ENCODE measurements around the gene HEXIM1. TPM values are rescaled to one million over a fixed set of nuclear protein-coding genes. Genes with fewer than 3 reads are reported as not detected.

HEXIM1 gene
- total RNA-seq, 2 experiments from 2014 or later = 40.2 to 42.4 TPM

DNA sequence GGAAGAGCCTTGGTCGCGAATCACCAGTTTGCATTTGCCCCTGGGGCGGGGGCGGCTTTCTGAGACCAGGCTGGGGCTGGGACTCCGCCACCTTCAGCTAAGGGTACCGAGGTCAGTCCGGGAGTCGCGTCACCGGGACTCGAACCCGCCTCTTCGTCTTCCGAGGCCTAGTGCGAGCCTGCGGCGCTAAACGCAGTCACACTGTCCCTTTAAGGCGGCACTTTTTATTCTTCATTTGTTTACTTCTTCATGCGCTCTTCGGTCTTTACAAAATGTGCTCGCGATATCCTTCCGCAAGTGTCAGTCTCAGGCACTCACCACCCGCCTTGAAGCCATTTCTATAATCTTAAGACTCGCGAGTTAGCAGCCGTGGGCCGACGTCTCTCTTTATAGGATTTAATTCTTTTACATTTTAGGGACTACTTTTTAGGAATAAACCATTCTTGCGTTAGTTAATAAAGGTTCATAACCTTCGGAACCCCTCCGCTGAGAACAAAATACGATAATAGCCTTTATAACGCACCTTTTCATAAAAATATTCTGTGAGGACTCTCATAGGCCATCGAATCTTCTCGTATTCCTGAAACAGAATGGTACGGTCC, 593 bp upstream of the HEXIM1 start:
- Mint-ChIP-seq H3K9me3 (ENCODE audit: low read depth) (no peaks in the 10 kb centered on the region), H3K27ac (peak overlapping the region; percentile 100), H3K36me3 (peaks cover 12% of the 10 kb centered on the region), H3K27me3 (peaks cover 2% of the 10 kb centered on the region), H3K4me3 (peak overlapping the region; percentile 99), H3K4me1 (peaks cover 46% of the 10 kb centered on the region)
- ATAC-seq = peak; percentile 28
- CTCF ChIA-PET = interaction anchor here (0.6 to 24.7 kb wide), 10 partner anchors 12 to 454 kb away, joined by 3 to 583 read pairs (median 57); partner anchors contain the start of genes ACBD4, FMNL1, HEXIM2 and PLCD3
- peak; percentile 86 for DNase-seq

DNA sequence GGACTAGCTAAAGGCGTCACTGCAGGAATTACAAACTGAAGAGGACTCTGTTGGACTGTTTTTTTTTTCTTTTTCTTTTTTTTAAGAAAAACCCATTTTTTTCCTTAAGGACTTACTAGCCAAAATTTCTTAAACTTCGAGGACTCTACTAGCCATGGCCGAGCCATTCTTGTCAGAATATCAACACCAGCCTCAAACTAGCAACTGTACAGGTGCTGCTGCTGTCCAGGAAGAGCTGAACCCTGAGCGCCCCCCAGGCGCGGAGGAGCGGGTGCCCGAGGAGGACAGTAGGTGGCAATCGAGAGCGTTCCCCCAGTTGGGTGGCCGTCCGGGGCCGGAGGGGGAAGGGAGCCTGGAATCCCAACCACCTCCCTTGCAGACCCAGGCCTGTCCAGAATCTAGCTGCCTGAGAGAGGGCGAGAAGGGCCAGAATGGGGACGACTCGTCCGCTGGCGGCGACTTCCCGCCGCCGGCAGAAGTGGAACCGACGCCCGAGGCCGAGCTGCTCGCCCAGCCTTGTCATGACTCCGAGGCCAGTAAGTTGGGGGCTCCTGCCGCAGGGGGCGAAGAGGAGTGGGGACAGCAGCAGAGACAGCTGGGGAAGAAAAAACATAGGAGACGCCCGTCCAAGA, 878 bp downstream of the HEXIM1 start:
- Mint-ChIP-seq H3K4me1 (peaks cover 40% of the 10 kb centered on the region), H3K9me3 (ENCODE audit: low read depth) (no peaks in the 10 kb centered on the region), H3K27ac (peak overlapping the region; percentile 100), H3K4me3 (peak overlapping the region; percentile 99), H3K36me3 (peaks cover 12% of the 10 kb centered on the region), H3K27me3 (peaks cover 2% of the 10 kb centered on the region)
- ATAC-seq (peak; percentile 38), DNase-seq (peak; percentile 91)
- CTCF ChIA-PET = interaction anchor here (0.7 to 24.7 kb wide), 25 partner anchors 13 to 373 kb away, joined by 3 to 583 read pairs (median 6); partner anchors contain the start of genes ACBD4, FMNL1, HEXIM2 and MAP3K14

DNA sequence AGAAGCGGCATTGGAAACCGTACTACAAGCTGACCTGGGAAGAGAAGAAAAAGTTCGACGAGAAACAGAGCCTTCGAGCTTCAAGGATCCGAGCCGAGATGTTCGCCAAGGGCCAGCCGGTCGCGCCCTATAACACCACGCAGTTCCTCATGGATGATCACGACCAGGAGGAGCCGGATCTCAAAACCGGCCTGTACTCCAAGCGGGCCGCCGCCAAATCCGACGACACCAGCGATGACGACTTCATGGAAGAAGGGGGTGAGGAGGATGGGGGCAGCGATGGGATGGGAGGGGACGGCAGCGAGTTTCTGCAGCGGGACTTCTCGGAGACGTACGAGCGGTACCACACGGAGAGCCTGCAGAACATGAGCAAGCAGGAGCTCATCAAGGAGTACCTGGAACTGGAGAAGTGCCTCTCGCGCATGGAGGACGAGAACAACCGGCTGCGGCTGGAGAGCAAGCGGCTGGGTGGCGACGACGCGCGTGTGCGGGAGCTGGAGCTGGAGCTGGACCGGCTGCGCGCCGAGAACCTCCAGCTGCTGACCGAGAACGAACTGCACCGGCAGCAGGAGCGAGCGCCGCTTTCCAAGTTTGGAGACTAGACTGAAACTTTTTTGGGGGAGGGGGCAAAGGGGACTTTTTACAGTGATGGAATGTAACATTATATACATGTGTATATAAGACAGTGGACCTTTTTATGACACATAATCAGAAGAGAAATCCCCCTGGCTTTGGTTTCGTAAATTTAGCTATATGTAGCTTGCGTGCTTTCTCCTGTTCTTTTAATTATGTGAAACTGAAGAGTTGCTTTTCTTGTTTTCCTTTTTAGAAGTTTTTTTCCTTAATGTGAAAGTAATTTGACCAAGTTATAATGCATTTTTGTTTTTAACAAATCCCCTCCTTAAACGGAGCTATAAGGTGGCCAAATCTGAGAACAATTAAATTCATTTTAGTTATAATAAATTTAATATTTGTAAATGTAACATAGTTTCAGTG, 1.7 kb downstream of the HEXIM1 start:
- Mint-ChIP-seq H3K4me1 (peaks cover 38% of the 10 kb centered on the region), H3K36me3 (peaks cover 12% of the 10 kb centered on the region), H3K9me3 (ENCODE audit: low read depth) (no peaks in the 10 kb centered on the region), H3K4me3 (peak overlapping the region; percentile 99), H3K27me3 (peaks cover 2% of the 10 kb centered on the region), H3K27ac (peak overlapping the region; percentile 100)
- CTCF ChIA-PET = interaction anchor here (0.9 to 24.7 kb wide), 24 partner anchors 12 to 374 kb away, joined by 3 to 583 read pairs (median 6); partner anchors contain the start of genes ACBD4, FMNL1, HEXIM2 and MAP3K14
- DNase-seq (peak; percentile 68), ATAC-seq (peak; percentile 1)

DNA sequence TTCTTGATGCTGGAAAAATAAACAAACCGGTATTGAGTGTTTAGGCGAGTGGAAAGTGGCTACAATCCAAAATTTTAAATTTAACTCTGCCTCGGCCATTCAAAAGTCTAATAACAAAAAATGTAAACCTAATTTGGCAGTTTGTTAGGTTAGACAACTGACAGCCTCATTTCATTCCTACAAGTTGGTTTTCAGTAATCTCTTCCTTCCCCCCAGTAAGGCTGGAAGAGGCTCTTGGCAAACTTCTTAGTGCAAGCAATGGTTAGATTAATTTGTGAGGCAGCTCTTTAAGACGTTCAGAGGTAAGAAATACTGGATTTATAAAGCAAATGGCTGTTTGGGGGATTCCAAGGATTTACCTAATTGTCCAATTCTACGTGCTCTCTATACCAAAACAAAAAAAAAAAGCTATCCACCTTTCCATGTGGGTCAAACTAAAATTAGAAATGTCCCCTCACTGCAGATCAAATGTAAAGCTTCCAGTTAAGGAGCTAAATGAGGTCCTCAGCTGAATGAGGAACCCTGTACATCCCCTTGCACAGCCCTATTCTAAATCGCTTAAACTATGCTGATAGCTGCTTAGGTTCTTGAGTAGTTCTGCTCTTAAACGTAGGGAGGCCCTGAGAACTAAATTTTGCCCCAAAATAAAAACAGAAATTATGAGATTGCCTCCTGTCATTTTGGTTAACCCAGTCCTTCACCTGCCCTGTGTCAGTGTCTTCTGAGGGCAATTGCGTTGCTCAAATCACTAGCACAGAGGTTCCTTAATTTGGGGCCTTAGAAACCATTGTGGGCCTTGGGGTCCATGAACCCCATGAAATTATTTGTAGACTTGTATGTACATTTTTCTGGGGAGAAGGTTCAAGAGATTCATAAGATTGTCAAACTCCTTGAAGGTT, 2.9 kb downstream of the HEXIM1 start:
- CTCF ChIA-PET = interaction anchor here (0.7 to 24.7 kb wide), 20 partner anchors 10 to 1736 kb away, joined by 3 to 583 read pairs (median 7); partner anchors contain the start of genes ACBD4, FMNL1, HEXIM2 and NMT1
- H3K36me3 Mint-ChIP-seq = peaks cover 12% of the 10 kb centered on the region
- peak overlapping the region; percentile 99 for H3K4me3 Mint-ChIP-seq
- no peak for ATAC-seq
- H3K27ac Mint-ChIP-seq = peak overlapping the region; percentile 85
- peaks cover 2% of the 10 kb centered on the region for H3K27me3 Mint-ChIP-seq
- no peak for DNase-seq
- H3K4me1 Mint-ChIP-seq = peaks cover 37% of the 10 kb centered on the region
- no peaks in the 10 kb centered on the region for H3K9me3 Mint-ChIP-seq (ENCODE audit: low read depth)

DNA sequence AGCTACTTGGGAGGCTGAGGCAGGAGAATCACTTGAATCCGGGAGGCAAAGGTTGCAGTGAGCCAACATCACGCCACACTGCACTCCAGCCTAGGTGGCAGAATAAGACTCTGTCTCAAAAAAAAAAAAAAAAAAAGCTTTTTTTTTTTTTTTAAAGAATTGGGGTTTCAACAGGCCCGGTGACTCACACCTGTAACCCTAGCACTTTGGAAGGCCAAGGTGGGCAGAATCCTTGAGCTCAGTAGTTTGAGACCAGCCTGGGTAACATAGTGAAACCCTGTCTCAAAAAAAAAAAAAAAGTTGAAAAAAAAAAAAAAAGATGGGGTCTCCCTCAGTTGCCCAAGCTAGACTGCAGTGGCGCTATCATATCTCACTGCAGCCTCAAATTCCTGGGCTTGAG, 6.8 kb downstream of the HEXIM1 start:
- DNase-seq (no peak), ATAC-seq (no peak)
- Mint-ChIP-seq H3K36me3 (peaks cover 19% of the 10 kb centered on the region), H3K4me3 (no peak overlapping the region), H3K9me3 (ENCODE audit: low read depth) (no peaks in the 10 kb centered on the region), H3K27me3 (no peaks in the 10 kb centered on the region), H3K4me1 (peaks cover 44% of the 10 kb centered on the region), H3K27ac (no peak overlapping the region)
- CTCF ChIA-PET = interaction anchor here (0.6 to 24.7 kb wide), 6 partner anchors 9 to 381 kb away, joined by 3 to 583 read pairs (median 4); partner anchors contain the start of genes ACBD4 and PLCD3

DNA sequence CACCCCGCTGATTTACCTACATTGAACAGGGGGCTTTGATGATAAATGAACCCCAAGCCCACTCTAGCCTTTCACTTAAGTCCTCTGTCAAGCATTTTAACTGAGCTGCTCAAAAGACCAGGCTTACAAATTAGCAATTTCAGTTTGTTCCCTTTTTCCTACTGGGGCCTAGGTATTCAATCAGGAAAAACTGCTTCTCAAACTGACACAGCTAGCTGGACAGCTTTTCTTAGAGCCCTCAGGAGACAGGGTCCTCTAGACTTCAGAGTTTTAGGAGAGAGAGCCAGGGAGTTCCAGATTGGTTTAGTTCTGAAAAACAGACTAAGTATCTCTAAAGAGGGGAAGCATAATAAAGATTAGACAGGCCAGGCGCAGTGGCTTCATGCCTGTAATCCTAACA, 7.2 kb downstream of the HEXIM1 start:
- H3K4me3 Mint-ChIP-seq = no peak overlapping the region
- peaks cover 44% of the 10 kb centered on the region for H3K4me1 Mint-ChIP-seq
- peaks cover 15% of the 10 kb centered on the region for H3K36me3 Mint-ChIP-seq
- no peaks in the 10 kb centered on the region for H3K9me3 Mint-ChIP-seq (ENCODE audit: low read depth)
- no peak overlapping the region for H3K27ac Mint-ChIP-seq
- H3K27me3 Mint-ChIP-seq = no peaks in the 10 kb centered on the region
- CTCF ChIA-PET = interaction anchor here (0.6 to 24.7 kb wide), 4 partner anchors 9 to 381 kb away, joined by 3 to 583 read pairs (median 72); partner anchors contain the start of genes ACBD4 and PLCD3
- ATAC-seq (no peak), DNase-seq (no peak)

DNA sequence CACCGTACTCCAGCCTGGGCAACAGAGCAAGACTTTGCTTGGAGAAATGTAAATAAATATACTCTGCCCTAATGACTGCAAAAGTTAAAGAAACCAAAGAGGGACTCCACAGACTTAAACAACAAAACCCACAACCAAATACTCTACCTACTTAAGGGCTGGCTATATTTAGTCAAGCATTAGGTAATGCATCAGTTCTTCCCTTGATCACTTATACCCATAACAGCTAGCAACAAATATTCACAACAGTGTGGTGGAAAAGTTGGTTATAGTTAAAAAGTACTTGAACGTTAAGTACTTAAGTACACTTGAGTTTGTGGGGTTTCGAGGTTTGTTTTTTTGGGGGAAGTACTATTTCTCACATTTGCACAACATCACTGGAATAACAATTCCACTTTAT, 8.0 kb downstream of the HEXIM1 start:
- Mint-ChIP-seq H3K27ac (peak overlapping the region; percentile 12), H3K9me3 (ENCODE audit: low read depth) (no peaks in the 10 kb centered on the region), H3K27me3 (no peaks in the 10 kb centered on the region), H3K4me3 (no peak overlapping the region), H3K4me1 (peaks cover 36% of the 10 kb centered on the region), H3K36me3 (peaks cover 15% of the 10 kb centered on the region)
- DNase-seq (no peak), ATAC-seq (no peak)
- CTCF ChIA-PET = interaction anchor here (1.8 to 24.7 kb wide), 3 partner anchors 6 to 42 kb away, joined by 7 to 583 read pairs (median 245); partner anchors contain the start of genes ACBD4, HEXIM1 and PLCD3

DNA sequence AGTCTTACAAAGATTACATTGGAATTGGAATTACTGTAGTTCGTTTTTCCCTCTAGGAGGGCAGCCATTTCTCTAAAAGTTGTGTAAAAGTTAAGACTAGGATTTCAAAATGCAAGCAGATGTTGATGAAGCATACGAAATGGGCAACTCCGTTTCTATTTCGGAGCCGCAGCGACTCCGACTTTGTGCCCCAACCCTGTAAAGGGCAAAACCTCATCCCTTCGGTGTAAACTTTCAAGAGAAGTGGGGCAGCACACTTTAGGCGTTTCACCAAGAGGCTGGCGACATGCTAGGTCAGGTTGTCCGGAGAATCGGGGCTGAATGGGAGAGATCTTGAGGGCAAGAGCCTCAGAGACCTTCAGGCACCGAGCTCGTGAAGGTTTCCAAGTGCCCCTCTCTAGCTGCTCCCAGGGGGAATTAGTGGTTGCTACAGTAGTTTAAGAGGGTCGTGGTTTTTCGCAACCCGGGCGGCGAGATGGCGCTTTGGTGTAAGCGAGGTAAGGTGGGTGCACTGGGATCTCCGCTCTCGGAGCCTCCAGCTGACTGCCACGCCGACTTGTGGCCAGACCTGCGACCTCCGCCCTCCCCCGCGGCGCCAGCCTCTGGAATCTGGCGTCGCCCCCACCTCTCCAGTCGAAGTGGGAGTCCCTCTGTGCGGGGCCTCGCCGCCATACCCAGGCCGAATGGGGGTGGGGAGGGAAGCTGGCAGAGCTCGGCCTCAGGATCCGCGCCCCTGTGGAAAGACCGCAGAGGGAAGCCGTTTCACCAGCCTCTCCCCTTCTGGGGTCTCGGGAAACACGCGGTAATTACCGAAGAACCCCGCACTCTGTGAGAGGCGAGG, 12.4 kb downstream of the HEXIM1 start:
- Mint-ChIP-seq H3K4me1 (peaks cover 44% of the 10 kb centered on the region), H3K4me3 (peak overlapping the region; percentile 98), H3K27ac (peak overlapping the region; percentile 99), H3K9me3 (ENCODE audit: low read depth) (no peaks in the 10 kb centered on the region), H3K27me3 (no peaks in the 10 kb centered on the region), H3K36me3 (peaks cover 15% of the 10 kb centered on the region)
- DNase-seq (peak; percentile 70), ATAC-seq (peak; percentile 17)
- CTCF ChIA-PET = interaction anchor here (0.8 to 24.7 kb wide), 16 partner anchors 10 to 154 kb away, joined by 3 to 583 read pairs (median 3); partner anchors contain the start of genes ACBD4, HEXIM1 and PLCD3

DNA sequence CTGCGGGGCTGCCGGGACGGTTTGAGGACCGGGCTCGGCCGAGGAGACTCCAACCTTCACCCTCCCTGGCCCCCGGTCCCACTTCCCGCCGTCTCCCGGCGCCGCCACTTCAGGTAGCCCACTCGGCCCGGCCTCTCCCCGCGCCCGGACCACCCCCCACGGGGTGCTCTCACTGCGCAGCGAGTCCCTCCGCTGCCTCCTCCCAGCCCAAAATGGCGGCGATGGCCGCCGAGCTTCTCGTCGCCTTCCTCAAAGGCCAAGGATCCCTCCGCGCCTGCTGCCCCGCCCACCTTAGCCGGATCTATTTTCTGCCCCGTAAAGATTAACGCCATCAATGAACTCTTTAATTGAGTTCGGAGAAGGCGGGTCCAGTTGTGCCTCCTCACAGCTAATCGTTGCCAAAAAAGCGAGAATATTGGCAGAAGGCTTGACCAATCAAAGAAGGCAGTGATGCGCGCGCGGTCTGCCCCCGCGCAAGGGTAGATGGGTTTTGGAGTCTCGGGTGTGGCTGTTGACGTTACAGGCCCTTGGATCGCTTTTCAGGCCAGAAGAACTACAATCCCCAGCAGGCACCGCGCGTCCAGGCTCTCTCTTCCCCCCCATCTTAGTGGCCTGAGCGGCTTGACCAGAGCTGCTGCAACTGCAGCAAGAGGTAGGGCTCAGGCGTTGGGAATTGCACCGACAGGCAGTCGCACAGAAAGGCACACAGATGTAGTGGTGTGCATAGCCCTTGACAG, 13.2 kb downstream of the HEXIM1 start, which contains the start of gene HEXIM2:
TSS of gene HEXIM2 (plus strand) at position 588 of the 737 bp plus-strand sequence. CDS start 919 bp downstream, outside the sequence.
- CTCF ChIA-PET = interaction anchor here (0.7 to 24.7 kb wide), 17 partner anchors 11 to 153 kb away, joined by 3 to 583 read pairs (median 3); partner anchors contain the start of genes ACBD4, HEXIM1 and PLCD3
- no peaks in the 10 kb centered on the region for H3K9me3 Mint-ChIP-seq (ENCODE audit: low read depth)
- peak; percentile 96 for ATAC-seq

DNA sequence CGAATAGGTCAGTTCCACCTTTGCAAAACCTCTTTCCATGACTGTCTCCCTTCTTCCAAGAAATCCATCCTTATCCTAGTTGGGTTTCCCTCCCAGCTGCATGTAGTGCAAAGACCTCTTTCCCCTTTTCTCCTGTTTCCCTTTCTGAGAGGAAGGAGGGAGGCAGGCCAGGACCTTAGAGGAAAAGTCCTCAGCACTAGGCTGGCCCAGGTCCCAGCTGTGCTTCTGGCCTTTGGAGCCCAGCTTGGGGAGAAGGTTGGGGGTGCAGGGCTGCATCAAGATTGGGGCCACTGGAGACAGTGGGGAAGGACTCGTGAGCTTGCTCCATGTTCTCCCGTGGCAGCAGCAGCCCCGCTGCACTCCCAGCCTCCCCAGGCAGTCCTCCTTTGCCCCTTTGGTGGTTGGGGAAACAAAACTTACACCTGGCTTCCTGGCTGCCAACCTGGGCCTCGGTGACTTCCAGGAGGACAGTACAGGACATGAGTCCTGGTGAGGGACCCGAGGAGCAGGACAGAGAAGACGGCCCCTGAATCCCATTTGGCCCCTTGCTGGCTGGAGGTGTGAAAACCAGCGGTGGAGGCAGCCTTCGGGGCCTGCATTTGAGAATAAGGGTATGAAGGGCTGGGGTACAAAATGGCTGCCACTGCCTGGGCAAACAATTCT, 13.9 kb downstream of the HEXIM1 start:
- no peak for ATAC-seq
- no peak for DNase-seq
- CTCF ChIA-PET = interaction anchor here (0.7 to 24.7 kb wide), 12 partner anchors 10 to 152 kb away, joined by 3 to 583 read pairs (median 4); partner anchors contain the start of genes ACBD4, HEXIM1 and PLCD3

More for the DNA sequence above, 13.2 kb downstream of the HEXIM1 start, which contains the start of gene HEXIM2:
- Mint-ChIP-seq H3K4me1 (peaks cover 39% of the 10 kb centered on the region), H3K36me3 (peaks cover 16% of the 10 kb centered on the region), H3K27me3 (no peaks in the 10 kb centered on the region), H3K27ac (peak within 1 kb of the TSS; percentile 99), H3K4me3 (peak within 1 kb of the TSS; percentile 98)
- peak; percentile 99 for DNase-seq

More for the DNA sequence above, 13.9 kb downstream of the HEXIM1 start:
- Mint-ChIP-seq H3K27ac (peak overlapping the region; percentile 99), H3K4me1 (peaks cover 38% of the 10 kb centered on the region), H3K4me3 (peak overlapping the region; percentile 98), H3K9me3 (ENCODE audit: low read depth) (no peaks in the 10 kb centered on the region), H3K27me3 (no peaks in the 10 kb centered on the region), H3K36me3 (peaks cover 17% of the 10 kb centered on the region)
